ENCODE data around the gene PACSIN1.

DNA sequence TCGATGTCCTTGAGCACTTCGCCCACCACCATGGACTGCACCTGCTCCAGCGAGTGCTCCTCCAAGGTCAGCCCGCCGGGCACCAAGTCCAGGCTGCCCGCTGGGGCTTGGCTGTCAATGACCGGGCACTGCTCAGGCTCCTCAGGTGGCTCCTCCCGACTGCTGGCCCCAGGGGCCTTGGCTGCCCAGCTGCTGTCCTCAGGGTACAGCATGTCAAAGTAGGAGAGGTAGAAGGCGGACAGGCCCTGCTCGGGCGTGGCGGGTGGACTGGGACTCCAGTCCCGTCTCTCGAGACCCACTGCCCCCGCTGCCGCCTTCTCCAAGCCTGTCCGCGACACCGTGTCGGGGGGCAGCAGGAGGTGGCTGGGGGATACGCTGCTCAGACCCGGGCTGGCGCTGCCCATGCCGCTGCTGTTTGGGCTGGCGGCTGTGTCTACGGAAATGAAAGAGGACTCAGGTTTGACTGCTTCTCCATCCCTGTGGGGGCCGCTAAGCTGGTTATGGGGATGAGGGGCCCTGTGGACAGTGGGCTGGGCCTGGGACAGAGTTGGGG, 78.3 kb downstream of the PACSIN1 start:
- TF ChIP-seq, protein P1, sequence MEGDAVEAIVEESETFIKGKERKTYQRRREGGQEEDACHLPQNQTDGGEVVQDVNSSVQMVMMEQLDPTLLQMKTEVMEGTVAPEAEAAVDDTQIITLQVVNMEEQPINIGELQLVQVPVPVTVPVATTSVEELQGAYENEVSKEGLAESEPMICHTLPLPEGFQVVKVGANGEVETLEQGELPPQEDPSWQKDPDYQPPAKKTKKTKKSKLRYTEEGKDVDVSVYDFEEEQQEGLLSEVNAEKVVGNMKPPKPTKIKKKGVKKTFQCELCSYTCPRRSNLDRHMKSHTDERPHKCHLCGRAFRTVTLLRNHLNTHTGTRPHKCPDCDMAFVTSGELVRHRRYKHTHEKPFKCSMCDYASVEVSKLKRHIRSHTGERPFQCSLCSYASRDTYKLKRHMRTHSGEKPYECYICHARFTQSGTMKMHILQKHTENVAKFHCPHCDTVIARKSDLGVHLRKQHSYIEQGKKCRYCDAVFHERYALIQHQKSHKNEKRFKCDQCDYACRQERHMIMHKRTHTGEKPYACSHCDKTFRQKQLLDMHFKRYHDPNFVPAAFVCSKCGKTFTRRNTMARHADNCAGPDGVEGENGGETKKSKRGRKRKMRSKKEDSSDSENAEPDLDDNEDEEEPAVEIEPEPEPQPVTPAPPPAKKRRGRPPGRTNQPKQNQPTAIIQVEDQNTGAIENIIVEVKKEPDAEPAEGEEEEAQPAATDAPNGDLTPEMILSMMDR (IDR thresholded peaks at IDR 0.05), result no peak
- TF ChIP-seq POLR2A (IDR thresholded peaks at IDR 0.05), result no peak
- no peak for TF ChIP-seq EP300 (IDR thresholded peaks at IDR 0.05)

Data from stomach (tissue), 4 donors.